Thoracic aorta (tissue), 2 donors: Measurements from ENCODE around the gene ZNF92. TPM values are rescaled to one million over a fixed set of nuclear protein-coding genes. Genes with fewer than 3 reads are reported as not detected.
"Not testable (repeated sequence)": the region's sequence is repeated elsewhere in the genome, so short reads cannot be mapped to it uniquely, and the experiment has no call there.

Experiments used
- ATAC-seq: fragments of 150-250 bp; one replicate; pipeline ENCODE4 v1.8.0; 2017; ENCODE audit warnings: low read depth; ENCODE audit not compliant: insufficient number of reproducible peaks, low FRiP score
- DNase-seq: peaks from one replicate; pipeline ENCODE4 v3.0.0-alpha.2; 2020; ENCODE audit warnings: low spot score
- H3K27ac ChIP-seq, 2 donors: fragments of 200-600 bp; sonication (generic); 1 replicate in 1 of 2; 2 replicates in 1 of 2; pipeline ENCODE4 v1.5.1; 2016; ENCODE audit warnings: mild to moderate bottlenecking in 2 of 2, moderate library complexity in 2 of 2
- H3K27me3 ChIP-seq: fragments of 200-600 bp; sonication (generic); replicated peaks from 2 replicates; pipeline ENCODE4 v1.6.0; 2016; ENCODE audit warnings: mild to moderate bottlenecking; ENCODE audit not compliant: insufficient read depth
- H3K36me3 ChIP-seq: fragments of 200-600 bp; sonication (generic); one replicate; pipeline ENCODE4 v1.5.1; 2016
- H3K4me1 ChIP-seq, 2 donors: fragments of 200-600 bp; sonication (generic); 1 replicate in 1 of 2; 2 replicates in 1 of 2; pipeline versions ENCODE4 v1.5.1 to v1.6.0; 2016; ENCODE audit warnings: low read depth in 2 of 2, mild to moderate bottlenecking in 1 of 2; ENCODE audit not compliant: control insufficient read depth in 1 of 2
- H3K4me3 ChIP-seq: fragments of 200-600 bp; sonication (generic); 2 replicates; pipeline ENCODE4 v1.5.1; 2016; ENCODE audit warnings: mild to moderate bottlenecking
- H3K9me3 ChIP-seq: fragments of 200-600 bp; sonication (generic); 2 replicates; pipeline ENCODE4 v1.5.1; 2016
- CTCF ChIP-seq: fragments of 200-600 bp; sonication (generic); IDR thresholded peaks from one replicate; pipeline ENCODE4 v1.5.1; 2019; ENCODE audit warnings: antibody characterized with exemption
- total RNA-seq, 2 donors: library from RNA; depleted of rRNA; stranded (reverse); fragments of >200 nt; gene quantifications; one replicate each; pipeline versions ENCODE4 v1.1.0 to v1.2.3, GENCODE V29; 2016

The ZNF92 gene
- total RNA-seq, 2 donors from 2014 or later, result 3.1 to 4.1 TPM

DNA sequence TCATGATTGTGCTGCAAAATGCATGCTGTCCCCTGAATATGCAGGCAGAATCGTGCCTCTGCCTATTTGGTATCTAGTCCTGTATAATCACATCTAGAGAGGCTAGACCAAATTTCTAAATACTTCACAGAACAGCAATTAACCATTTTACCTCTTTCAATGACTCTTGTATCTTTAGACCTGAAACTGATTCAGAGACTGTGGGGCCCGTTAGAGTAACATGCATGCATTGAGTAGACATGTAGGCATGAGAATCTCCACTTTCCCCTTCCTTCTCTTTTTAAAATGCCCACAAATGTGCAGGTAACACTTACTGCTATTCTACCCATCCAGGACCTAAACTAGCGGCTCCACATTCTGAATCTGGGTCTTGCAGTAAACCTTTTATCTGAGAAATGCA is 8.8 kb downstream of the ZNF92 start:
- no peak for ATAC-seq
- no peak overlapping the region for H3K27ac ChIP-seq
- H3K4me3 ChIP-seq, result no peak overlapping the region
- no peak for DNase-seq
- peaks cover 3% of the 10 kb centered on the region for H3K36me3 ChIP-seq
- TF ChIP-seq CTCF, result no peak
- no peaks in the 10 kb centered on the region for H3K9me3 ChIP-seq
- no peaks in the 10 kb centered on the region for H3K4me1 ChIP-seq
- H3K27me3 ChIP-seq, result no peaks in the 10 kb centered on the region

DNA sequence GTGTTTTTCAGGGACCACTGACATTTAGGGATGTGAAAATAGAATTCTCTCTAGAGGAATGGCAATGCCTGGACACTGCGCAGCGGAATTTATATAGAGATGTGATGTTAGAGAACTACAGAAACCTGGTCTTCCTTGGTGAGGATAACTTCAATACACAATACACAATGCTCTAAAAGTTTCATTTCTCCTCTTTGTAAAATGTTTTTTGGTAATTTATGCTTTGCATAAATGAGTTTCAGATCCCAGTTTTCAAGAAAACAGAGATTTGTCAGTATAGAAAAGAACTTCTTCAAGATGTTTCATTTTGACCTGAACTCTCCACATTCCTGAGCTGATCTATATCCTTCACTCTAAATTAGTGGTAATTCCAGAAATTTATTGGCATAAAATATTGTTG is 14.2 kb downstream of the ZNF92 start:
- Histone ChIP-seq H3K27me3 (no peaks in the 10 kb centered on the region), H3K4me3 (no peak overlapping the region), H3K4me1 (no peaks in the 10 kb centered on the region), H3K27ac (no peak overlapping the region), H3K36me3 (peaks cover 8% of the 10 kb centered on the region), H3K9me3 (no peaks in the 10 kb centered on the region)
- DNase-seq (no peak), ATAC-seq (no peak)
- no peak for TF ChIP-seq CTCF

DNA sequence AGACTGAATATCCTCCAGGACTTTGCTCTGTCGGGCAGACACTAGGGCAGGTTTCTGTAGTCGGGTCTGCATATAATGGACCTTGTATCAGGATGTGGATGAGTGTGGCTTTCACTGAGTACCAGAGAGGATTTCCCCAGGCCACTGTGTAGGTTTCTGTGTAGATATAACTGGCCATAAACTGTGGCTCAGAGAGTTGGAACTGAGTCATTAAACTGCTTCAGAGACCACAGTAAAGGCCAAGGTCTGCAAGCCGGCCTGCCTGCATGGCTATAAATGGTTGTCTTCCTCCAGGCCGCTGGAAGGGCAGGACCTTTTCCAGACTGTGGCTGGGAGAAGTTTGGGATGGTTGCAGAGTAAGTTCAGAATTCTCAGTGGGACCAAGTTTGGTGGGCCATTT is 16.9 kb downstream of the ZNF92 start:
- DNase-seq, result no peak
- Histone ChIP-seq H3K4me3 (no peak overlapping the region), H3K4me1 (no peaks in the 10 kb centered on the region), H3K36me3 (peaks cover 16% of the 10 kb centered on the region), H3K27me3 (no peaks in the 10 kb centered on the region), H3K9me3 (peaks cover 7% of the 10 kb centered on the region), H3K27ac (no peak overlapping the region)
- no peak for ATAC-seq
- TF ChIP-seq CTCF, result no peak

DNA sequence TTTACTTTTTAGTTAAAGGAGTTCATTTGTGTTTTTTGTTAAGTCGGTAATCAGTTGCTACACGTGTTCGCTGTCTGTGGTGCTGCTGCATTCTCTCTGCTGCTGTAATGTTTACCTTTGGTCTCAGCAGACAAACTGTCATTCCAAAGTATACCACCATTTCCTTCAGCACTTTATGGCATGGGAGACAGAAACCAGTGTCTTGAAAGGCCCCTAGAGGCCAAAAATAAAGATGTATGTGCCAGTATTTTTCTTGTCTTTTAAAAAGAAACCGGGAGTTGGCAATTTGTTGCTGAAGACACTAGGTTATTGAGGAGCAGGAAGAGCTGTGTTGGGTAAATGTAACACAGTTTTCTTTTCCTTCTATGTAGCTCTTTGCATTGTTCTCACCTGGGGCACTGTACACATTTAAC is 24.1 kb downstream of the ZNF92 start:
- DNase-seq, result no peak
- TF ChIP-seq CTCF, result no peak
- H3K27me3 ChIP-seq, result no peaks in the 10 kb centered on the region
- no peaks in the 10 kb centered on the region for H3K4me1 ChIP-seq
- no peak for ATAC-seq
- no peak overlapping the region for H3K27ac ChIP-seq
- no peak overlapping the region for H3K4me3 ChIP-seq
- peaks cover 24% of the 10 kb centered on the region for H3K36me3 ChIP-seq
- H3K9me3 ChIP-seq, result peaks cover 43% of the 10 kb centered on the region

DNA sequence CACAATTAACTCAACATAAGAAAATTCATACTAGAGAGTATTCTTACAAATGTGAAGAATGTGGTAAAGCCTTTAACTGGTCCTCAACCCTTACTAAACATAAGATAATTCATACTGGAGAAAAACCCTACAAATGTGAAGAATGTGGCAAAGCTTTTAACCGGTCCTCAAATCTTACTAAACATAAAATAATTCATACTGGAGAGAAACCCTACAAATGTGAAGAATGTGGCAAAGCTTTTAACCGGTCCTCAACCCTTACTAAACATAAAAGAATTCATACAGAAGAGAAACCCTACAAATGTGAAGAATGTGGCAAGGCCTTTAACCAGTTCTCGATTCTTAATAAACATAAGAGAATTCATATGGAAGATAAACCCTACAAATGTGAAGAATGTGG is 25.0 kb downstream of the ZNF92 start:
- H3K9me3 ChIP-seq, result peaks cover 52% of the 10 kb centered on the region

DNA sequence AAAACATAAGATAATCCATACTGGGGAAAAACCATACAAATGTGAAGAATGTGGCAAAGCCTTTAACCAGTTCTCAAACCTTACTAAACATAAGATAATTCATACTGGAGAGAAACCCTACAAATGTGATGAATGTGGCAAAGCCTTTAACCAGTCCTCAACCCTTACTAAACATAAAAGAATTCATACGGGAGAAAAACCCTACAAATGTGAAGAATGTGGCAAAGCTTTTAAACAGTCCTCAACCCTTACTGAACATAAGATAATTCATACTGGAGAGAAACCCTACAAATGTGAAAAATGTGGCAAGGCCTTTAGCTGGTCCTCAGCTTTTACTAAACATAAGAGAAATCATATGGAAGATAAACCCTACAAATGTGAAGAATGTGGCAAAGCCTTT is 25.4 kb downstream of the ZNF92 start:
- H3K27me3 ChIP-seq, ATAC-seq, H3K4me3 ChIP-seq, DNase-seq, H3K27ac ChIP-seq, H3K4me1 ChIP-seq: not testable (repeated sequence)
- Histone ChIP-seq H3K36me3 (peaks cover 21% of the 10 kb centered on the region), H3K9me3 (peaks cover 56% of the 10 kb centered on the region)

More for the DNA sequence above, 25.0 kb downstream of the ZNF92 start:
- ATAC-seq, H3K27me3 ChIP-seq, DNase-seq, H3K27ac ChIP-seq, H3K4me3 ChIP-seq, H3K4me1 ChIP-seq: not testable (repeated sequence)
- H3K36me3 ChIP-seq, result peaks cover 21% of the 10 kb centered on the region
